Inflammatory macrophage treated with lipopolysaccharide for 1 hour (primary cell): ENCODE data around the gene CCDC87.
"Not testable (repeated sequence)": the region's sequence is repeated elsewhere in the genome, so short reads cannot be mapped to it uniquely, and the experiment has no call there.

Experiments
- DNase-seq, 2 donors: peaks; one replicate each; pipeline ENCODE4 v3.0.0-alpha.2; 2020 to 2022

Gene CCDC87

GRCh38 chr11:66616379-66617154 lies 23.7 kb upstream of the CCDC87 start, which contains the start of gene RBM14:
Gene RBM14, plus strand, starts transcription at chr11:66616630. Its CDS starts 91 bp downstream, at chr11:66616721.
- DNase-seq = peak; percentile 99

- DNase-seq = no peak
Measured at GRCh38 chr11:66614073-66614472, 21.2 kb upstream of the CCDC87 start.

- no peak for DNase-seq
Measured at GRCh38 chr11:66612458-66612857, 19.6 kb upstream of the CCDC87 start.

- peak in 1 of 2 donors; percentile 47 for DNase-seq
Measured at GRCh38 chr11:66609721-66610617, 17.1 kb upstream of the CCDC87 start.

- DNase-seq = peak; percentile 24 to 51
Measured at GRCh38 chr11:66607126-66607834, 14.4 kb upstream of the CCDC87 start.

- DNase-seq = not testable (repeated sequence)
Measured at GRCh38 chr11:66606608-66607007, 13.7 kb upstream of the CCDC87 start.

GRCh38 chr11:66604155-66604554 lies 11.3 kb upstream of the CCDC87 start:
- no peak for DNase-seq

- DNase-seq = no peak
Measured at GRCh38 chr11:66603072-66603471, 10.2 kb upstream of the CCDC87 start.

GRCh38 chr11:66600631-66601233 lies 7.9 kb upstream of the CCDC87 start:
- peak; percentile 32 to 64 for DNase-seq

GRCh38 chr11:66600219-66600618 lies 7.4 kb upstream of the CCDC87 start:
- no peak for DNase-seq

GRCh38 chr11:66598993-66599392 lies 6.1 kb upstream of the CCDC87 start:
- no peak for DNase-seq

- DNase-seq = no peak
Measured at GRCh38 chr11:66595245-66595904, 2.5 kb upstream of the CCDC87 start.

GRCh38 chr11:66593650-66594049 lies 787 bp upstream of the CCDC87 start:
- no peak for DNase-seq

GRCh38 chr11:66593303-66593635 lies 406 bp upstream of the CCDC87 start:
- no peak for DNase-seq

- DNase-seq = no peak
Measured at GRCh38 chr11:66591175-66591574, 1.7 kb downstream of the CCDC87 start.

- DNase-seq = no peak
Measured at GRCh38 chr11:66589996-66590675, 2.7 kb downstream of the CCDC87 start.

GRCh38 chr11:66589315-66589714 lies 3.5 kb downstream of the CCDC87 start:
- not testable (repeated sequence) for DNase-seq

GRCh38 chr11:66586136-66586535 lies 6.7 kb downstream of the CCDC87 start:
- no peak for DNase-seq

- not testable (repeated sequence) for DNase-seq
Measured at GRCh38 chr11:66585447-66585846, 7.4 kb downstream of the CCDC87 start.

- DNase-seq = not testable (repeated sequence)
Measured at GRCh38 chr11:66582565-66583147, 10.2 kb downstream of the CCDC87 start.

- DNase-seq = no peak
Measured at GRCh38 chr11:66581261-66581660, 11.6 kb downstream of the CCDC87 start.
